ENCODE results near the gene OGG1.
"Not testable (repeated sequence)": the region's sequence is repeated elsewhere in the genome, so short reads cannot be mapped to it uniquely, and the experiment has no call there.

Gene OGG1

GRCh38 chr3:9768141-9768775, 18.5 kb downstream of the OGG1 start:
- no peak for DNase-seq

GRCh38 chr3:9769012-9769411, 19.3 kb downstream of the OGG1 start:
- DNase-seq: no peak

GRCh38 chr3:9769426-9770275, 19.9 kb downstream of the OGG1 start, which contains the start of gene CAMK1:
CAMK1 (minus strand) TSS chr3:9769947; CDS start chr3:9767749, 2,198 bp downstream.
- DNase-seq: peak; percentile 71

DNA sequence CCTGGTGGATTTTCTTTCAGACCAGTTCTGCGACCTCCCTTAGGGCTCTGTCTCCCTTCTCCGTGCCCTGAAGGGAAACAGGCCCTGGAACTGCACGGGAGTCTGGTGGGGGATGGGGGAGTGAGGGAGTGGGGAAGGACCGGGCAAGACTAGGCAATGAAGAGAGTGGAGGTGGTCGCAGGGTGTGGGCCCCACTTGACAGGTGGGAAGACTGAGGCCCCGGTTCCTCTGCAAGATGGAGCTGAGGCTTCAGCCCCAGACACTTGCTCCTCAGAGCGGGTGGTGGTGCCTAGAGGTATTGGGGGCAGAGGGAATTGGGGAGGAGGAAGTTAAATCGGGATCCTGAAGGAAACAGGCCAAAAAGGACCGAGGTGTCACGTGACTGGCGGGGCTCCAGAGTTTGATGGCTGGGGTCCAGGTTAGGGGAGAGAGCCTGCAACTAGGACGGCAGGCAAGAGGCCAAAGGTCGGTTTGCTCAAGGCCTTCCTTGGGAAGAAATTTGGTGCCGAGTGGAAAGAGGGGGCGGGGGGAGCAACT, 20.6 kb downstream of the OGG1 start:
- no peak for DNase-seq

DNA sequence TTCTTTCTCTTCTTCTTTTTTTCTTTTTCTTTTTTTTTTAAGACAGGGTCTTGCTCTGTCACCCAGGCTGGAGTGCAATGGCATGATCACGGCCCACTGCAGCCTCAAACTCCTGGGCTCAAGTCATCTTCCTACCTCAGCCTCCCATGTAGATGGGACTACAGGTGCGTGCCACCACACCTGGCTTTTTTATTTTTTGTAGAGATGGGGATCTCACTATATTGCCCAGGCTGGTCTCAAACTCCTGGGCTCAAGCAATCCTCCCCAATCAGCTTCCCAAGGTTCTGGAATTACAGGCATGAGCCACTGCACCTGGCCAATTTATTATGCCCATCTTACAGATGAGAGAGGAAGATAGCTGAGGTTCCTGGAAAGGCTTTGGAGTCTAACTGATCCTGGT, 21.3 kb downstream of the OGG1 start:
- DNase-seq: not testable (repeated sequence)

DNA sequence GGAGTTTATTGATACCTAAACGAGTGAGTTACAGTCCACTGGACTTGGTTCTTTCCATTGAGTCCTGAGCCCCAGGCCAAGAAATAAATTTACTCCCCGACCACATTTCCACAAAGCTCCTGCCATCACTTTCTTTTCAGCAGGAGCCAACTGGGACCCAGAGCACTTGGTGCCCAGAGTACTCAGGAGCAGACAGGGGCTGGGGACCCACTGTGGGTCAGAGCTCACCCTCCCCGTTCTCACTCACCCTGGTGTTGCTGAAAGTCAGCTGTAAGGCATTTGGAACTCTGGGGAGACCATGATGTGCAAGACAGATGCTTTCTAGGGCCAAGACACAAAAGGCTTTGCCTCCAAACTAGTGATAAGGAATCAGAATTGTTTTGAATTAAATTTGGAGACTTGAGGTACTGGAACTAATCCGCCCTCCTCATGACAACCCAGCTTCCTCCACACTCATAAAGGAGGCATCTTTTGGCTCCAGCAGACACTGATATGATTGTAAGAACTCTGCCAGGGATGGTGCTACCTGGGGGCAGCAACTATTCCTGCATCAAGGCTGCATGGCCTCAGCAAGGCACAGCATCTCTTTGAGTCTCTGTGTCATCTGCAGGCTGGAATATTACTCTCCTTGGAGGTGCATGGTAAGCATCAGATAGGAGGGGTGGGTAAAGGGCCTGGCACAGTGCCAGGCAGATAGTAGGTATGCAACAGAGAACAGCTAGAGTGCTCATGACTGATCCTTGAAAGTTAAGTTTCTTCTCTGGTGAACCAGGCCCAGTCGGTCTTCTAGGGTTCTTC, 27.3 kb downstream of the OGG1 start:
- no peak for DNase-seq

GRCh38 chr3:9777694-9778021, 27.9 kb downstream of the OGG1 start:
- DNase-seq: no peak

- DNase-seq: peak; percentile 76
These were observed 28.7 kb downstream of the OGG1 start for GRCh38 chr3:9778143-9779074.

DNA sequence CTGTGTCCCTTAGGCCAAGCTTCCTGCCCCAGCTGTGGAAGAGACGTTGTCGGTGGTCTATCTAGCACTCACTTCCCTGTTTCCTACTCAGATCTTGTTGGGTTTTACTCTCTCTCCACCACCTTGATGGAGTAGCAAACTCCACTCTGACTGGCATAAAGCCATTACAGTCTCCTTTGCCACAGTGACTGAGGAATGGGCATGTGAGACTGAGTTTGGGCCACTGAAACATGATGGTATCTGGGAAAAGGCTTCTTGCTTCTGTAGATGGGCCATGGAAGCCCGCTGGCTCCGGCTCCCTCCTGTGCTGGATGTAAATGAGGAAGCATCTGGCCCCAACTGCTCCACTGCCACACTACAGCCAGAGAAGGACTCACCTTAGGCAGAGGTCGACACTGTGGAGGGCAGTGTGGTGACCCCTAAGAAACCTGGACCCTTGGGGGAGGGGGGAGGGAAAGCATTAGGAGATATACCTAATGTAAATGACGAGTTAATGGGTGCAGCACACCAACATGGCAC, 29.4 kb downstream of the OGG1 start:
- DNase-seq: no peak

- peak; percentile 31 for DNase-seq
These were observed 30.1 kb downstream of the OGG1 start for GRCh38 chr3:9779721-9780457.

DNA sequence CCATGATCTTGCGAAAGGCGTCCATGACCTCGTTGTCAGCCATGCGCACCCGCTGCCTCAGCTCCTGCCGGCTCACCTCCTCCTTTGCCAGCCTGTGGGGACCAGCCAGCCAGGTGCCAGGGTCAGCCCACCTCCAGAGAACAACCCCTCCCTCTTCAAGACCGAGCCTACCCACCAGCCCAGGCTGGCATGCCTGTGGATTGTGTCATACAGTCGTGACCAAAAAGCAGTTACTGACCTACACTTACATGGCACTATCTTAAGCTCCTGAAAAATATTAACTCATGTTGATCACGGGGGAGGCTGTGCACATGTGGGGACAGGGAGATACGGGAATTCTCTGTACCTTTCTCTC, 30.7 kb downstream of the OGG1 start:
- DNase-seq: no peak

DNA sequence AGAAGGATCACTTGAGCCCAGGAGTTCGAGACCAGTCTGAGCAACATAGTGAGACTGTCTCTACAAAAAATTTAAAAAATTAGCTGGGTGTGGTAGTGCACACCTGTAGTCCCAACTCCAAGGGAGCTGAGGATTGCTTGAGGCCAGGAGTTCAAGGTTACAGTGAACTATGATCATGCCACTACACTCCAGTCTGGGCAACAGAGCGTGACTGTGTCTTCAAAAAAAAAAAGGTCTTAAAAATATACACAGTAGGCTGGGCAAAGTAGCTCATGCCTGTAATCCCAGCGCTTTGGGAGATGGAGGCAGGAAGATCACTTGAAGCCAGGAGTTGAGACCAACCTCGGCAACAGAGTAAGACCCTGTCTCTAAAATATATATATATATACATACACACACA, 31.2 kb downstream of the OGG1 start:
- DNase-seq: no peak

- DNase-seq: no peak
These were observed 31.8 kb downstream of the OGG1 start for GRCh38 chr3:9781551-9781950.

- DNase-seq: no peak
These were observed 32.3 kb downstream of the OGG1 start for GRCh38 chr3:9781978-9782603.

GRCh38 chr3:9782770-9783169, 33.0 kb downstream of the OGG1 start:
- no peak for DNase-seq

DNA sequence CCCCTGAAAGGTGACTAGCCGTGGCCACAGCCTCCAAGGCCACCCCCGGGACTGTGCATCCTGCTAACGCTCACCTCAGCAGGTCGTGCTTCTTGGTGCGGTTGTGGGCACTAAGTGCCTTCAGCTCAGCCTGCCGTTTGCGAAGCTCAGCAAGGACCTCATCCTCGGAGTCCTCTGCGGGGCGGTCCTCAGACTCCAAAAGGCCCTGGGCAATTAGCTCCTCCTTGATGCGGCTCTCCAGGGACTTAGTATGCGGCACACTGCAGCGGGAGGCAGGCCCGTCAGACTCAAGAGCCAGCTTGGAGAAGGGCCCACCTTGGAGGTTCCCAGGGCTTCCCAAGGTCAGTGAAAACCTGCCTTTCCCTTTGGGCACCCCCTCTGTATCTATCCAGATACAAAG, 34.2 kb downstream of the OGG1 start:
- no peak for DNase-seq

DNA sequence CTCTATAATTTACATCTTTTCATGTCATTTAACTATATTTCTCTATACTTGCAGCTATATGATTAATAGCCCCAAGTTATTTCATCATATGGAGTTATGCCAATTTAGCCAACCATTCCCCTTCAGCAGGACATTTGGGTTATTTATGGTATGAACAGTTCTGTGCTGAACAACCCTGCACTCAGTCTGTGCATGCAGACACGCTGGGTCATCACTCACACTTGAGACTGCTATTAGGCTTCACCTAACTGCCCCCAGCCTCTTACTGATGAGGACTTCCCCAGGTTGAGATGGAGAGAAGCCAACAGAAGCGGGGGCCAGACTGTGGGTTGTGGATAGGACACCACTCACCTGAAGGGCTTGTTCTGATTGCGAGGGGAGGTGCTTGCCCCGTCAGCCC, 35.2 kb downstream of the OGG1 start:
- DNase-seq: no peak

GRCh38 chr3:9785602-9786001, 35.9 kb downstream of the OGG1 start:
- no peak for DNase-seq

- DNase-seq: no peak
These were observed 36.5 kb downstream of the OGG1 start for GRCh38 chr3:9786209-9786739.

- no peak for DNase-seq
These were observed 37.3 kb downstream of the OGG1 start for GRCh38 chr3:9786825-9787669.
